ENCODE results near the gene ZNHIT2.
"Not testable (repeated sequence)": the region's sequence is repeated elsewhere in the genome, so short reads cannot be mapped to it uniquely, and the experiment has no call there.

The ZNHIT2 gene

DNA sequence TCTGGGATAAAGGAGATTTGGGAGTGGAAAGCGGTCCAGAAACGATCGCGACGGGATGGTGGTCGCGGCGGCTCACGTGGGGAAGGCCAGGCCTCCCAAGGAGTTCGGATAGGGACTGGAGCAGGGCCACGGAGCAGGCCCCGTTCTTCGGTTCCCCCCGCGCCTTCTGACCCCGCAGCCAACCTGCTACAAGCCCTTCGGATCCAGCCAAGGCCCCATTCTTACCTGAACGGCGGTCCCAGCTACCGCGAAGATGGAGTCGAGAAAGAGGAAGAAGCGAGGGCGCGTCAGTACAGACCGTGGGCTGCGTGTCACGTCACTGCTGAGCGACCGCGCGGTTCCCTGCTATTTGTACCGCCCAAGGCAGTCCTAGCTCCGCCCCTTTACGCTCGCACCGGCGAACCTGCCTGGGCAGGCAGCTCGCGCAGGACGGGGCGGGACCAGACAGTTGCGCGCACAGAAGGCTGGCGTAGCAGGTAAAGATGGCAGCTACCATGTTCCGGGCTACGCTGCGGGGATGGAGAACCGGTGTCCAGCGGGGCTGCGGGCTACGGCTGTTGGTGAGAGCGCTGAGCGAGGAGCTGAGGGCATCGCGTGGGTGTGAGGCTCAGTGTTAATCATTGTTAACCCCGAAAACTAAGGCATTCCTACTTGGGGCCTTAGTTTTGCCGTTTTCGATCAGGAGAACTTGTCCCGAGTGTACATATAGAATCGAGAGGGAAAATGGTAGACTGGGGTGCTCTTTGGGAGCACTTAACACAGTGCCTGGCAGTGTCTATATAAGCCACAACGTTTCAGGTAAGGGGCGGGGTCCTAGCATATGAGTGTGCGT, 4.6 kb upstream of the ZNHIT2 start, which contains the start of the genes FAU and MRPL49:
Gene FAU, minus strand, starts transcription at position 270 of the 832 bp plus-strand sequence. CDS start 321 bp downstream, outside the sequence.
Gene MRPL49, plus strand, starts transcription at position 457 of the 832 bp plus-strand sequence. Its CDS starts 26 bp downstream, at position 483.
- TF ChIP-seq CTCF (IDR thresholded peaks at IDR 0.05; ENCODE audit: low read depth, low read length), result no peak
- DNase-seq (ENCODE audit: extremely low read depth, low read depth), result peak; percentile 88

GRCh38 chr11:65121447-65121864, 4.0 kb upstream of the ZNHIT2 start:
- no peak for TF ChIP-seq CTCF (IDR thresholded peaks at IDR 0.05; ENCODE audit: low read depth, low read length)
- DNase-seq (ENCODE audit: extremely low read depth, low read depth), result no peak

DNA sequence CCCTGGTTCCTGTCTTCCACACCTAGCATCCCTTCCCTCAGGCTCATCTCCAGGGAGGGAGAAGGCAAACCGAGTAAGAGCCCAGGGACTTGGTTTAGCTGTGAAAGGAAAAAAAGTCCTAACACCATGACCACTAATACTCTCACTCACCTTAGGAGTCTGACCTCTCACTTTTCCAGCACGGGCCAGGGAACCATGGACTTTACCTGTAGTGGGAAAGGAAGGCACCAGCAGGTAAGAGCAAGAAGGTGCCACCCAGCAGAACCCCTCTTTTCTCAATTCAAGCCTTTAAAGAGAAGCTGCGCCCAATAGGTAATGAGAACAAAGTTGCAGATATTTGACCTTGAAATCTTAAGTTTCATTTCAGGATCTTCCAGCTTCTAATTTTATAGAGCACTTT, 3.3 kb upstream of the ZNHIT2 start:
- DNase-seq (ENCODE audit: extremely low read depth, low read depth), result no peak
- no peak for TF ChIP-seq CTCF (IDR thresholded peaks at IDR 0.05; ENCODE audit: low read depth, low read length)

DNA sequence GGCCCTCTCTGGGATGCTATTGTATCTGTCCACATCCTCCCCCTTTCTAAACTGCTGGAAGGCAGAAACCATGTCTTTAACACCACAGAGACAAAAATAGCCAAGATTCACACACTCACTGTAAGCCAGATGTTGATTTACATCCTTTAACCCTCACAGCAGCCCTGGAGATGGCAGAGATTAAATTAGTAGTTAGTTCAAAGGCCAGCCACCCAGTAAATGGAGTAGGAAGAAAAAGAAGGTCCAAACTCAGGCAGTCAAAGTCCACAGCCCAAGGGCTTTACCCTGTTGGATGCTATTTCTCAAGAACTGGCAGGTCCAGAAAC, 2.1 kb upstream of the ZNHIT2 start:
- no peak for DNase-seq (ENCODE audit: extremely low read depth, low read depth)
- no peak for TF ChIP-seq CTCF (IDR thresholded peaks at IDR 0.05; ENCODE audit: low read depth, low read length)

DNA sequence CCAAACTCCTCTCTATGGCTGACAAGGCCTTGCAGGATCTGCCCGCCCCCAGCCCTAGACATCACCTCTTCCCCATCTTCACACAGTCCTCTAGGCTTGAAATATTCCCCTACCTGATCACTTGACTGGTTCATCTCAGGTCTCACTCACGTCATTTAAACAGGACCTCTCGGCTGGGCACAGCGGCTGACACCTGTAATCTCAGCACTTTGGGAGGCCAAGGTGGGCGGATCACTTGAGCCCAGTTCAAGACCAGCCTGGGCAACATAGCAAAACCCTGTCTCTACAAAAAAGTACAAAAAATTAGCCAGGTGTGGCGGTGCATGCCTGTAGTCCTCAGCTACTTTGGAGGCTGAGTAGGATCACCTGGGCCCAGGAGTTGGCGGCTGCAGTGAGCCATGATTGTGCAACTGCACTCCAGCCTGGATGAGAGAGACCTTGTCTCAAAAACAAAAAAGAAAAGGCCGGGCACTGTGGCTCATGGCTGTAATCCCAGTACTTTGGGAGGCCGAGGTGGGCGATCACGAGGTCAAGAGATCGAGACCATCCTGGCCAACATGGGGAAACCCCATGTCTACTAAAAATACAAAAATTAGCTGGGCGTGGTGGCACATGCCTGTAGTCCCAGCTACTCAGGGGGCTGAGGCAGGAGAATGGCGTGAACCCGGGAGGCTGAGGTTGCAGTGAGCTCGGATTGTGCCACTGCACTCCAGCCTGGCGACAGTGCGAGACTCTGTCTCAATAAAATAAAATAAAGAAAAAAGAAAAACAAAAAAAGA, 1.6 kb upstream of the ZNHIT2 start:
- DNase-seq (ENCODE audit: extremely low read depth, low read depth), result not testable (repeated sequence)

GRCh38 chr11:65118097-65118837, 766 bp upstream of the ZNHIT2 start:
- TF ChIP-seq CTCF (IDR thresholded peaks at IDR 0.05; ENCODE audit: low read depth, low read length), result no peak
- no peak for DNase-seq (ENCODE audit: extremely low read depth, low read depth)

- no peak for TF ChIP-seq CTCF (IDR thresholded peaks at IDR 0.05; ENCODE audit: low read depth, low read length)
- no peak for DNase-seq (ENCODE audit: extremely low read depth, low read depth)
Measured at GRCh38 chr11:65116370-65117205, 913 bp downstream of the ZNHIT2 start.

Data from AG09319 (cell line).